HL-60/S4 (cell line): ENCODE data around the gene ELN.

ENCODE experiments used
- in situ Hi-C: fragments of 300-500 bp; cut with MboI; formaldehyde crosslinking; loops from 2 replicates; pipeline ENCODE4 v1.14.3; 2022; ENCODE audit warnings: low sequenced_read_pairs

ELN gene

GRCh38 chr7:74059037-74059436 is 31.1 kb downstream of the ELN start:
- in situ Hi-C loops: no loop called here

GRCh38 chr7:74059681-74060588 is 32.0 kb downstream of the ELN start:
- in situ Hi-C loops: no loop called here

GRCh38 chr7:74061840-74062539 is 34.0 kb downstream of the ELN start:
- in situ Hi-C loops: no loop called here

- in situ Hi-C loops: no loop called here
Measured at GRCh38 chr7:74063223-74063641, 35.3 kb downstream of the ELN start.

GRCh38 chr7:74063646-74064045 is 35.7 kb downstream of the ELN start:
- in situ Hi-C loops: no loop called here

DNA sequence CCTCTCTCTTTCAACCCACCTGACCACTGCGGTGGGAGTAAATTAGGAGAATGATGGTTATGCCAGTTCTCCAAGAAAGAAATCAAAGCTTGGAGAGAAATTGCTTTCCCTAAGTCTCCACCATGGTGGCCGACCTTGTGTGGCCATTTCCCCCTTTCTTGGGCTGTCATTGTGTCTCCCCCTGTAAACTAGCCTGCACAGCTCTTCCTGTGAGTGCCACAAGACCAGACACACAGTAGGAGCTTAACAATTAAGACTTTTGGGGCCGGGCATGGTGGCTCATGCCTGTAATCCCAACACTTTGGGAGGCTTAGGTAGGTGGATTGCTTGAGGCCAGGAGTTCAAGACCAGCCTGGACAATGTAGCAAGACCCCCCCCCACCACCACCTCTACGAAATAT is 36.7 kb downstream of the ELN start:
- in situ Hi-C loops: loop anchor here (5.0 kb wide), 1 partner anchor 338 kb away; no protein-coding TSS in a partner anchor

DNA sequence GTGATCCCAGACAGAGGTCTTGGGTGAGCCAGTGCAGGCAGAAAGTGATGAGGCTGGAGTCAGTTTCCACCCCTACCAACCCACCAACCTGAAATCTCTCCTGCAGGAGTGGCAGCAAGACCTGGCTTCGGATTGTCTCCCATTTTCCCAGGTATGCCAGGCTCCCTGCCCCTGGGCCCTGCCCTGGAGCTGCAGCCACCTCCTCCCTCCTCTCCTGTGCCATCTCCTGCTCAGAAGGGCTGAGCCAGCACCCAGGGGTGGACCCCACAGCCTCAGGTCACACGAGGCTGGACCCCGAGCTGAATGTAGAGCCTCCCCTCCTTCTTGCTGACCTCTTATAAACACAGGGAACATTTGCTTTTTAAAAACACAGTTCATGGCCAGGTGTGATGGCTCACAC is 38.7 kb downstream of the ELN start:
- in situ Hi-C loops: loop anchor here (5.0 kb wide), 1 partner anchor 336 kb away; no protein-coding TSS in a partner anchor

GRCh38 chr7:74068378-74069085 is 40.6 kb downstream of the ELN start:
- in situ Hi-C loops: loop anchor here (5.0 kb wide), 1 partner anchor 334 kb away; no protein-coding TSS in a partner anchor

DNA sequence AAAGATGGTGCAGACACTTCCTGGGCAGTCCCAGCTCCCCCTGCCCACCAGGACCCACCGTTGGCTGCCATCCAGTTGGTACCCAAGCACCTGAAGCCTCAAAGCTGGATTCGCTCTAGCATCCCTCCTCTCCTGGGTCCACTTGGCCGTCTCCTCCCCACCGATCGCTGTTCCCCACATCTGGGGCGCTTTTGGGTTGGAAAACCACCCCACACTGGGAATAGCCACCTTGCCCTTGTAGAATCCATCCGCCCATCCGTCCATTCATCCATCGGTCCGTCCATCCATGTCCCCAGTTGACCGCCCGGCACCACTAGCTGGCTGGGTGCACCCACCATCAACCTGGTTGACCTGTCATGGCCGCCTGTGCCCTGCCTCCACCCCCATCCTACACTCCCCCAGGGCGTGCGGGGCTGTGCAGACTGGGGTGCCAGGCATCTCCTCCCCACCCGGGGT is 41.1 kb downstream of the ELN start:
- in situ Hi-C loops: loop anchor here (5.0 kb wide), 1 partner anchor 333 kb away; no protein-coding TSS in a partner anchor

DNA sequence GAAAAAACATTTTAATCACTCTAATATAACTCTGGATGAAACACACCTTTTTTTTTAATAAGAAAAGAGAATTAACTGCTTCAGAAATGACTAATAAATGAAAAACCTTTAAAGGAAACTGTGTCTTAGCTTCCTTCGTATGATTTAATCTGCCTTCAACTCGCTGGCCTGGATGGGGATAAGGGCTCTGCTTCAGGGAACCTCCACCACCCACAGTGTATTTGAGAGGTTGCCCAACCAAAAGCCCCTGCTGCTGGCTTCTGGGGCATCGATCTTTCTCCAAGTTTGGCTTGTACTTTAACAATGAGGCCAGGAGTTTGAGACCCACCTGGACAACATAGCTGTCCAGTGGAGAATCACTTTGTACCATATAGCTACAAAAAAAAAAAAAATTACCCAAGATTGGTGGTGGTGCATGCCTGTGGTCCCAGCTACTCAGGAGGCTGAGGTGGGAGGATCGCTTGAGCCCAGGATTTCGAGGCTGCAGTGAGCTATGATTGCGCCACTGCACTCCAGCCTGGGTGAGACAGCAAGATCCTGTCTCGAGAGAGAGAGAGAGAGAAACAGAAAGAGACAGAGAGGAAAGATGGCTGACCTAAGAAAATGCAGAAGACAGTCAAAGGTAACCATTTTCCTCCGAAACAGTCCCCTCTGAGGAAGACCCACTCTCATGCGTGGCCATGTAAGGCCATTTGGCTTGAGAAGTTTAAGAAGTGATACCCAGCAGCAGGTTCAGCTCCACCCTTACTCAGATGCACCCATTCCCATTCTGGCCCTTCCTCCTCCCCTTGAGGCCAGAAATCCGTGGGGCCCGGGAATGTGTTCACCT is 42.0 kb downstream of the ELN start:
- in situ Hi-C loops: loop anchor here (5.0 to 10.0 kb wide), 3 partner anchors 105 to 332 kb away; partner anchors contain the start of gene EIF4H

GRCh38 chr7:74070619-74070921 is 42.6 kb downstream of the ELN start:
- in situ Hi-C loops: loop anchor here (10.0 kb wide), 2 partner anchors 104 to 134 kb away; partner anchors contain the start of gene EIF4H

DNA sequence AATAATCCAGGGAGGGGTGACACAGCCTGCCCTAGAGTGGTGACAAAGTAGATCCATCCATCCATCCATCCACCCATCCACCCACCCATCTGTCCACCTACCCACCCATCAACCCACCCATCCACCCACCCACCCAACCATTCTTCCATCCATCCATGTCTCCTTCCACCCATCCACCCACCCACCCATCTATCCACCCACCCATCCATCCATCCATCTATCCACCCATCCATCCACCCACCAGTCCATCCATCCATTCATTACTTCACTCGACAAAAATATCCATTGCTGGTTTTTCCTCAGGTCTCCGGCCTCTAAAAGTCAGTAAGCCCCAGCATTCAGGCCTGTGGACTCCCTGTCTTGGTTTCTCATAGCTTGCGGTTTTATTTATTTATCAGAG is 43.1 kb downstream of the ELN start:
- in situ Hi-C loops: loop anchor here (10.0 kb wide), 2 partner anchors 104 to 134 kb away; partner anchors contain the start of gene EIF4H

- in situ Hi-C loops: loop anchor here (10.0 kb wide), 2 partner anchors 100 to 130 kb away; partner anchors contain the start of gene EIF4H
Measured at GRCh38 chr7:74074770-74075169, 46.8 kb downstream of the ELN start.

DNA sequence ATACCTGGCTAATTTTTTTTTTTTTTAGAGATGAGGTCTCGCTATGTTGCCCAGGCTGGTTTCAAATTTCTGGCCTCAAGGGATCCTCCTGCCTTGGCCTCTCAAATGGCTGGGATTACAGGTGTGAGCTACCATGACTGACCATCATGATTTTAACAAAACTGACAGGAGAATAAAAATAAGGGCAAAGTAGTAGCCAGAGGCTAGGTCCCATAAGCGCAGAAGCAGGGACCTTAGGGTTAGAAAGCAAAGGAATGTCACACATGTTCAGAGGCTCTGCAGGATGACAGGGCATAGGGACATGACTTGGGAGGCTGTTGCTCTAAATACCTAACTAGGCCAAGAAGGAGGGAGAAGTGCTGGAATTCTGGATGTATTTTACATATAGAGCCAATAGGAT is 50.5 kb downstream of the ELN start:
- in situ Hi-C loops: loop anchor here (10.0 kb wide), 2 partner anchors 96 to 126 kb away; partner anchors contain the start of gene EIF4H

DNA sequence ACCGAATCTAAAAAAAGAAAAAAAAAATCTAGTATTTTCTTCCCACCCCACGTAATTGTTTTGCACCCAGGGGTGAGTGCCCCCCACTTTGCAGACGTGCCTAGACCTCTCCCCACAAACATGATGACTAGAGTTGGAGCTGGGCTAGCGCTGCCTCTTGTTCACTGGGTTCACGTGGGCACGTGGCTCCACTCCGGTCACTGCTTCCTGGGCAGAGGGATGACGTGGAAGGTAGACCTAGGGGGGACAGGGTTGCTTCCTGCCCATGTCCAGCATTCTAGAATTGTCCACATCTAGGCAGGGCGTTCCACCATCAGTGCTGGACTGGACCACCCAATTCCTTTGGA is 54.8 kb downstream of the ELN start:
- in situ Hi-C loops: no loop called here

DNA sequence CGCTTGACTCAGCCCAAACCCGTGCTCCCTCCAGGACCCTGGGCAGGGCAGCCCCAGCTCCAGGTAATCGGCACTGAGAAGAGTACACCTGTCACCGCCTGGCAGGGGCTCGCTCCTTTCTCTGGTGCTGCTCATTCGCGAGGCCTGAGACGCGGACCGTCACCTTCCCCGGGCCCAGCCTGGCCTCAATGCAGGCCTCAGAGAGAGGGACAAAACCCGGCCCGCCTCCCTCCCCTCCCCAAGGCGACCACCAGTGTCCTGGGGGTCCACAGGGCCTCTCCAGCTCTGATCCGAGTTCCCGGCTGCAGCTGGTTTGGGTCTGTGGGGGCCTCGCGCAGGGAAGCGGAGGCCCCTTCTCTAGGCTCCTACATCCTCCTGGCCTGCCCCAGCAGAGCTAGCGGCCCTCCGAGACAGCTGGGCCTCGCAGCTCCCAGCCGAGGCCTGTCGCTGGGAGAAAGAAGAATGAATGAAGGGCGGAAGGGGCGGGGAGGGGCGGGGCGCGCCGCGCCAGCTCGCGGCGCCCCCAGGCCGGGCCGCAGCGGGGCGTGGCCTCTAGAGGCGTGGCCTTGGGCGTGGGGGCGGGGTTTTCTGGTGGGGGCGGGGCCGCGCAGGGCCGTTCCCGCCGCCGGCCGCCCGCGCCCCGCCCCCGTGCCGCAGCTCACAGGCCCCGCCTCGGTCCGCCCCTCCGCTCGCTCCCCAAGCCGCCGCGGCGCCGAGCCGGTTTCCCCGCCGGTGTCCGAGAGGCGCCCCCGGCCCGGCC is 55.3 kb downstream of the ELN start, which contains the start of gene LIMK1:
Gene LIMK1 (plus strand): TSS at position 688 of the 760 bp plus-strand sequence. CDS start 187 bp downstream, outside the sequence.
- in situ Hi-C loops: no loop called here

GRCh38 chr7:74083928-74084721 is 56.2 kb downstream of the ELN start:
- in situ Hi-C loops: no loop called here
